Nephron progenitor cell (in vitro differentiated cells): ENCODE results near the gene NME7.

Experiments used
- DNase-seq: peaks from one replicate; pipeline ENCODE4 v3.0.0; 2021
- H3K27ac Mint-ChIP-seq: 2 replicates; pipeline ENCODE4 v1.8.0; 2021; ENCODE audit warnings: mild to moderate bottlenecking, moderate library complexity, mixed read lengths
- H3K27me3 Mint-ChIP-seq: 2 replicates; pipeline ENCODE4 v1.8.0; 2021; ENCODE audit warnings: mild to moderate bottlenecking, low read depth, mixed read lengths; ENCODE audit not compliant: poor library complexity
- H3K36me3 Mint-ChIP-seq: 2 replicates; pipeline ENCODE4 v1.8.0; 2021; ENCODE audit warnings: low read depth, mixed read lengths
- H3K4me1 Mint-ChIP-seq: 2 replicates; pipeline ENCODE4 v1.8.0; 2021; ENCODE audit warnings: mixed read lengths
- H3K4me3 Mint-ChIP-seq: 2 replicates; pipeline ENCODE4 v1.8.0; 2021; ENCODE audit warnings: mild to moderate bottlenecking, moderate library complexity, mixed read lengths
- H3K9me3 Mint-ChIP-seq: 2 replicates; pipeline ENCODE4 v1.8.0; 2021; ENCODE audit warnings: mild to moderate bottlenecking, moderate library complexity, mixed read lengths
- TF ChIP-seq, protein P1 (sequence below): fragments of 200-600 bp; sonication (generic); IDR thresholded peaks from 2 replicates; pipeline ENCODE4 v1.5.0; 2021; ENCODE audit warnings: antibody characterized with exemption

The NME7 gene

DNA sequence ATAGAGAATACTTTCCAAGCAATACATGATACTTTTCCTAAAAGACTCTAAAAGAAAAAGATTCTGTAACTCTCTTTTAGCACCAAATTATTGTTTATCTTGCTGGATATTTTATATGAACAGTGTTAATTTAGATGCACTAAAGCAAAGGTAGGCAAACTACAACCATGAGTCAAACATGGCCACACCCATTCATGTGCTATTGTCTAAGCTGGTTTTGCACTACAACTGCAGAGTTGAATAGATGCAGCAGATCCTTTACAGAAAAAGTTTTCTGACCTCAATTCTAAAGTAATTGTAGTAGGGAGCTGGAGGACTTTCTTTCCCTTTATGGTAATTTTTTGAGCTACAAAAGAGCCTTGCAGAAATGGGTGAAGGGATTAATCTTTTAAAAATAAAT, 19.8 kb upstream of the NME7 start:
- H3K4me3 Mint-ChIP-seq, result no peak overlapping the region
- no peak overlapping the region for H3K27ac Mint-ChIP-seq
- TF ChIP-seq, protein P1, sequence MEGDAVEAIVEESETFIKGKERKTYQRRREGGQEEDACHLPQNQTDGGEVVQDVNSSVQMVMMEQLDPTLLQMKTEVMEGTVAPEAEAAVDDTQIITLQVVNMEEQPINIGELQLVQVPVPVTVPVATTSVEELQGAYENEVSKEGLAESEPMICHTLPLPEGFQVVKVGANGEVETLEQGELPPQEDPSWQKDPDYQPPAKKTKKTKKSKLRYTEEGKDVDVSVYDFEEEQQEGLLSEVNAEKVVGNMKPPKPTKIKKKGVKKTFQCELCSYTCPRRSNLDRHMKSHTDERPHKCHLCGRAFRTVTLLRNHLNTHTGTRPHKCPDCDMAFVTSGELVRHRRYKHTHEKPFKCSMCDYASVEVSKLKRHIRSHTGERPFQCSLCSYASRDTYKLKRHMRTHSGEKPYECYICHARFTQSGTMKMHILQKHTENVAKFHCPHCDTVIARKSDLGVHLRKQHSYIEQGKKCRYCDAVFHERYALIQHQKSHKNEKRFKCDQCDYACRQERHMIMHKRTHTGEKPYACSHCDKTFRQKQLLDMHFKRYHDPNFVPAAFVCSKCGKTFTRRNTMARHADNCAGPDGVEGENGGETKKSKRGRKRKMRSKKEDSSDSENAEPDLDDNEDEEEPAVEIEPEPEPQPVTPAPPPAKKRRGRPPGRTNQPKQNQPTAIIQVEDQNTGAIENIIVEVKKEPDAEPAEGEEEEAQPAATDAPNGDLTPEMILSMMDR, result no peak

DNA sequence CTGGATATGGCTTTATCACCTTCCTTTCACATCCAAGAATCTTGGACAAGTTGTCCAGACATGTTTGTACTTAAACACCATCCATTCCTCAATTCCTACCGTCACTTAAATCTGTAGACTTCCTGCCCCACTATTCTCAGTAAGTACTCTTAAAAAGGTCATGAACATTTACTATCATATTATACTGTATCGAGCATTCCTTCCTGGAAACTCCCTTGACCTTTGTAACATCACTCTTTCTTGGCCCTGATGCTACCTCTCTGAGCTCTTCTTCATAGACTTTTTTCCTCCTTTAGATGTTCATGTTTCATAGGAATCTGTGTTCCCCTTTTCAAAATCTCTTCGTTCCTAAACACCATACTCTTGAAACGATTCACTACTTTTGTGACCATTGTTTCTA, 15.9 kb upstream of the NME7 start:
- TF ChIP-seq, protein P1, result no peak
- no peaks in the 10 kb centered on the region for H3K27me3 Mint-ChIP-seq
- no peaks in the 10 kb centered on the region for H3K9me3 Mint-ChIP-seq
- H3K4me1 Mint-ChIP-seq, result no peaks in the 10 kb centered on the region
- H3K4me3 Mint-ChIP-seq, result no peak overlapping the region
- H3K36me3 Mint-ChIP-seq, result peaks cover 30% of the 10 kb centered on the region
- no peak overlapping the region for H3K27ac Mint-ChIP-seq
- no peak for DNase-seq

More for the DNA sequence above, 19.8 kb upstream of the NME7 start:
- DNase-seq, result no peak
- H3K36me3 Mint-ChIP-seq, result peaks cover 43% of the 10 kb centered on the region
- H3K27me3 Mint-ChIP-seq, result no peaks in the 10 kb centered on the region
- H3K9me3 Mint-ChIP-seq, result no peaks in the 10 kb centered on the region
- H3K4me1 Mint-ChIP-seq, result no peaks in the 10 kb centered on the region

- Mint-ChIP-seq H3K9me3 (no peaks in the 10 kb centered on the region), H3K27ac (no peak overlapping the region), H3K4me1 (no peaks in the 10 kb centered on the region), H3K36me3 (peaks cover 27% of the 10 kb centered on the region), H3K27me3 (no peaks in the 10 kb centered on the region), H3K4me3 (no peak overlapping the region)
- TF ChIP-seq, protein P1, result no peak
- no peak for DNase-seq
These were observed 13.6 kb upstream of the NME7 start for GRCh38 chr1:169381162-169381561.

- H3K27ac Mint-ChIP-seq, result no peak overlapping the region
- H3K4me3 Mint-ChIP-seq, result no peak overlapping the region
- no peaks in the 10 kb centered on the region for H3K27me3 Mint-ChIP-seq
- H3K4me1 Mint-ChIP-seq, result peaks cover 6% of the 10 kb centered on the region
- no peak for DNase-seq
- no peaks in the 10 kb centered on the region for H3K9me3 Mint-ChIP-seq
- TF ChIP-seq, protein P1, result no peak
- H3K36me3 Mint-ChIP-seq, result peaks cover 16% of the 10 kb centered on the region
These were observed 3.8 kb upstream of the NME7 start for GRCh38 chr1:169371404-169371803.

DNA sequence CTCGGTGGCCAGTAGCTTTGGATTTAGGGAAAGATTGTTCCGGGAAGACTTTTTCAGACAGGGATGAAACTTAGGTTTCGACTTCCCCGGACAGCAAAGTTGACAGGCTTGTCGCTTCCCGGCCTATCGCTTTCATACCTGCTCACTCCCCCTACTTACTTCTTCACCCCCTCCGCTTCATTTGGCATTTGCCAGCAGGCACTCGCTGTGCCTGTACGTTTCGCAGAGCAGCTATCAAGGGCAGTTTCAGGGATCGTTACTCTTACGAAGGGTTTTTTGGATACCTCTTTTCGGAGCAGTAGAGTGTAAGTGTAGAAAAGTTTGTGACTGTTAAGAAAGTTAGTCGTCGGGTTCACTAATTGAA, 791 bp upstream of the NME7 start:
- Mint-ChIP-seq H3K4me3 (no peak overlapping the region), H3K27me3 (no peaks in the 10 kb centered on the region)
- DNase-seq, result peak; percentile 19

DNA sequence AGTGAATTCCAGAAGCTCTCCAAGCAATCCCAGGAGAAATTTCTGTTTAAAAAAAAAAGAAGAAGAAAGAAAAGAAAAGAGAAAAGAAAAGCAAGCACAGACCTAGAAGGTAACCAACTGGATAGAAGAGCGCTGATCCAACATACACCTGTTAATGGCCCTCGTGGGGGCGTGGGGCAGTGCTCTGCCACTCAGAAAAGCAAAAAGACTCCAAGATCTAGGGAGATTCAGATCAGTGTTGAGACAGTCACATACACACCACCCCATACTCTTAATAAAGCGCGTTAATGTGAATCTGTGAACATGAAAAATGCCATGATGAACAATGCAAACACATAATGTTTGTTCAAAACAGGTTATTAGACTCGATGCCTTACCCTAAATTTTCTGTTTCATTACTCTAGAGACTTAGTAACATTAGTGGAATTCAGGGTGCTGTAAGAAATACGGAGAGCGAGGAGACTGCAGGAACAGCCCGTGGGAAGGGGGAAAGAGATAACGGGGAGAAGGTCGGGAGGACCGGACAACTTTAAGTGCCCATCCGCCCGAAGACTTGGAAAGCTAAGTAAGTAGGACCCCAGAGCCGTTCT, 406 bp downstream of the NME7 start:
- no peak for DNase-seq
- Mint-ChIP-seq H3K9me3 (no peaks in the 10 kb centered on the region), H3K36me3 (peaks cover 11% of the 10 kb centered on the region), H3K27ac (no peak overlapping the region), H3K4me1 (peaks cover 6% of the 10 kb centered on the region), H3K27me3 (no peaks in the 10 kb centered on the region), H3K4me3 (no peak overlapping the region)
- TF ChIP-seq, protein P1, result no peak

More for the DNA sequence above, 791 bp upstream of the NME7 start:
- Mint-ChIP-seq H3K36me3 (peaks cover 16% of the 10 kb centered on the region), H3K9me3 (no peaks in the 10 kb centered on the region), H3K4me1 (peaks cover 6% of the 10 kb centered on the region), H3K27ac (no peak overlapping the region)
- TF ChIP-seq, protein P1, result no peak
